Left forelimb (tissue), 1 donor: Measurements from ENCODE around the gene PICALM.
A peak's percentile ranks its signal among the peaks of the same experiment; 100 is the strongest.
"Not testable (repeated sequence)": the region's sequence is repeated elsewhere in the genome, so short reads cannot be mapped to it uniquely, and the experiment has no call there.

Source experiments
- DNase-seq: peaks from one replicate; pipeline ENCODE4 v3.0.0-alpha.2; 2018; ENCODE audit warnings: low spot score

PICALM gene, protein sequence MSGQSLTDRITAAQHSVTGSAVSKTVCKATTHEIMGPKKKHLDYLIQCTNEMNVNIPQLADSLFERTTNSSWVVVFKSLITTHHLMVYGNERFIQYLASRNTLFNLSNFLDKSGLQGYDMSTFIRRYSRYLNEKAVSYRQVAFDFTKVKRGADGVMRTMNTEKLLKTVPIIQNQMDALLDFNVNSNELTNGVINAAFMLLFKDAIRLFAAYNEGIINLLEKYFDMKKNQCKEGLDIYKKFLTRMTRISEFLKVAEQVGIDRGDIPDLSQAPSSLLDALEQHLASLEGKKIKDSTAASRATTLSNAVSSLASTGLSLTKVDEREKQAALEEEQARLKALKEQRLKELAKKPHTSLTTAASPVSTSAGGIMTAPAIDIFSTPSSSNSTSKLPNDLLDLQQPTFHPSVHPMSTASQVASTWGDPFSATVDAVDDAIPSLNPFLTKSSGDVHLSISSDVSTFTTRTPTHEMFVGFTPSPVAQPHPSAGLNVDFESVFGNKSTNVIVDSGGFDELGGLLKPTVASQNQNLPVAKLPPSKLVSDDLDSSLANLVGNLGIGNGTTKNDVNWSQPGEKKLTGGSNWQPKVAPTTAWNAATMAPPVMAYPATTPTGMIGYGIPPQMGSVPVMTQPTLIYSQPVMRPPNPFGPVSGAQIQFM

DNA sequence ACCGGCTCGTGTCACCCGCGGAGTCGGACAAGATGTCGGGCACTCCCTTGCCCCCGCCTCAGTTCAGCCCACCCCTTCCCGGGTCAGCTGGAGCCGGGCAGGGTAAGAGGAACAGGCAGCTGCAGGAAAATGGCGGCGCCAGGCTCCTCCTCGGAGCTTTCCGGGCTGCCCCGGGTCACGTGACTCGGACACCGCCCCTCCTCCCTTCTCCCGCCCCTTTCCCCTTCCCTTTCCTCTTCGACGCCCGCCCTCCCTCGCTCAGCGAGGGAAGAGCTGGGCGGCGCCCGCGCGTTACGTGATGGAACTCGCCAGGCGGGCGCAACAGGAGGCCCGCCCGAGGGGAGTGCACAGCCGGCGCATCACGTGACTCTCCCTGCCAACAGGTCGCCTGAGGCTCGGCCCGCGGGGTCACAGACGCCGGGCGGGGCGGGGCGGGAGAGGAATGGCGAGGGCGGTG is at the start of gene PICALM:
PICALM (minus strand) TSS at position 134 of the 457 bp plus-strand sequence. CDS start 304 bp downstream, outside the sequence.
- peak; percentile 98 for DNase-seq

- no peak for DNase-seq
These were observed 49.4 kb upstream of the PICALM start for GRCh38 chr11:86118253-86118652.

- no peak for DNase-seq
These were observed 48.8 kb upstream of the PICALM start for GRCh38 chr11:86117712-86118063.

- no peak for DNase-seq
These were observed 48.3 kb upstream of the PICALM start for GRCh38 chr11:86117001-86117711.

DNA sequence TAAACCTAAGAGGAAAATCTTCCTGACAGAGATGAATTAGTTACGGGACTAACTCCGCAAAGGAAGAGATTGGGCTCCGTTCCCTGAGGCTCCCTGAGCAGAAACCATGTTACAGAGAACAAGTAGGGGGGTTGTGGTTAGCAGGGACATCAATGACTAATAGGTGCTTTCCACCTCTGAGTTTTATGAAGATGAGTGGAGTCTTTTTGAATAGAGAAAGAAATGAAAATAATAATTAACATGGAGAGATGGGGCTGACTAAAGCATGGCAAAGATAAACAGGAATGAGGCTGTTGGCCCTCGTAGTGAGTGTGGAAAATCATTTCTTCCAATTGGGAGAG is 47.5 kb upstream of the PICALM start:
- no peak for DNase-seq

DNA sequence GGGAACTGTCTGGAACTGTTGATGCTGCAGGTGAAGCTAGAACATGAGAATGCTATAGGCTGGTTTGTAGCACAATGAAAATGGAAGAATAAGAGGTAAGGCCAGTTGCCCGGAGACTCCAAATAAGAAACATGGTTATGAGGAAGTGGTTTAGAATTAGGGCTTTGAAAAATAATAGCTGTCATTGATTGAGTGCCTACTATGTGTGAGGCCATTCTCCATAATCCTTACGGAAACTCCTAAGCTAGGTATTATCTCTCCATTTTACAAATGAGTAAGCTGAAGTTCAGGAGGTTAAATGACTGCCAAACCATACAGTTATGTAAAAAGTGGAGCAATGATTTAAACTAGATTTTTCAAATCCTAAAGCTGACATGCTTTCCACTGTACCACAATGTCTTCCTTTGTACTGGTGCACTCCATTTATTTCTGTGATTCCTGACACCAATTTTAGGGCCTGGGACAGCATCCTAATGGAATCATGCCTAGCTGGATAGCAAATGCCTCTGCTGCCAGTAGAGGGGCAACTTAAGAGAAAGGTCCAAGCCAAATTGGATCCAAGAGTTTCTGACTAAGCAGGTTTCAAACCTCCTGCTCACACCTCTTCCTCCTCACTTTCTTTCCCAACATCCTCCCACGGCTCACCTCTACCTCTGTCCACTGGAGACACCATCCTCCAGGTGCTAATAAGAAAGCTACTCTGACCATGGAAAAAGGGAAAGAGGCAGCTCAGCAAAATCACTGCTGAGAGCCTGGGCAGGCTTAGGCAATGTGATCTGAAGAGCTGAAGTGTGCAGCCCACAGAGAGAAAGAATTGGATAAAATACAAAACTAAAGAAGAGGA is 46.9 kb upstream of the PICALM start:
- DNase-seq = no peak

DNA sequence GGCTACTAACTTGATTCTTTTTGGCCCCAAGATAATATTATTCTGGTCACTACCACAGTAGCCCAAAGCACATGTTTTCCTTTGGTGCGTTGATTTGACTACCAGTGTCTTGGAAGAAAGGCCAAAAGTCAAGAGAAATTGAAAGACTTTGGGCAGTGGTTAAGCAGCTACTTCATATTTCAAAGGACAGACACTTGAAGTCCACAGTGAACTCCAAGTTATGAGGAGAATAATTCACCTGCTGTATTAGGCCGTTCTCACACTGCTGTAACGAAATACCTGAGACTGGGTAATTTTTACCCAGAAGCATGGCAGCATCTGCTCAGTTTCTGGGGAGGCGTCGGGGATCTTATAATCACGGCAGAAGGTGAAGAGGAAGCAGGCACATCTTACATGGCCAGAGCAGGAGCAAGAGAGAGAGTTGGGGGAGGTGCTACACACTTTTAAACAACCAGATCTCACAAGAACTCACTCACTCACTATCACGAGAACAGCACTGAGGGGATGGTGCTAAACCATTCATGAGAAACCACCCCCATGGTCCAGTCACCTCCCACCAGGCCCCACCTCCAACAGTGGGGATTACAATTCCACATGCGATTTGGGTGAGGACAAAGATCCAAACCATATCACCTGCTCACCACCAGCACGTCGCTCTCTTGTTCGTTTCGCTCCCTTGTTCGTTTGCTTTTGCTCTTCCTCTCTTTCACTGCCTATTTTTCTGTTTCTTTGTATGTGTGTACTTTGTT is 40.2 kb upstream of the PICALM start:
- no peak for DNase-seq

- no peak for DNase-seq
These were observed 39.3 kb upstream of the PICALM start for GRCh38 chr11:86108191-86108590.

DNA sequence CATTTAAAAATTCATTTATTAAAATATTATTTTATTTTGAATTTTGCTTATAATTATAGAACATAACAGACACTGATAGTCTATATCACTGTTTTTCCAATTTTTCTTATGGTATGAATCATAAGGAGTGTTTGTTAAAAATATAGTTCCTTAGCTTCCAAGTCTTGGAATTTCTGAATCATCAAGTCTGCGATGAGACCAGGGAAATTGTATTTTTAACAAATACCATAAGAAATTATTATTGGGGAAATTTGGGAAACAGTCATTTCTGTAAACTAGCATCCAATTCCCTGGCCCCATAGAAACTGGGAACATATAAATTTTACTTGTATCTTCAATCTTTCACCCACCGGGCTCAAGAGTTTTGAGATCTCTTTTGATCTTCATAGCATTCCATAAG is 38.0 kb upstream of the PICALM start:
- no peak for DNase-seq

- not testable (repeated sequence) for DNase-seq
These were observed 37.1 kb upstream of the PICALM start for GRCh38 chr11:86106031-86106430.

DNA sequence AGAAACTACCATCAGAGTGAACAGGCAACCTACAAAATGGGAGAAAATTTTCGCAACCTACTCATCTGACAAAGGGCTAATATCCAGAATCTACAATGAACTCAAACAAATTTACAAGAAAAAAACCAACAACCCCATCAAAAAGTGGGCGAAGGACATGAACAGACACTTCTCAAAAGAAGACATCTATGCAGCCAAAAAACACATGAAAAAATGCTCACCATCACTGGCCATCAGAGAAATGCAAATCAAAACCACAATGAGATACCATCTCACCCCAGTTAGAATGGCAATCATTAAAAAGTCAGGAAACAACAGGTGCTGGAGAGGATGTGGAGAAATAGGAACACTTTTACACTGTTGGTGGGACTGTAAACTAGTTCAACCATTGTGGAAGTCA is 36.7 kb upstream of the PICALM start:
- DNase-seq = not testable (repeated sequence)

DNA sequence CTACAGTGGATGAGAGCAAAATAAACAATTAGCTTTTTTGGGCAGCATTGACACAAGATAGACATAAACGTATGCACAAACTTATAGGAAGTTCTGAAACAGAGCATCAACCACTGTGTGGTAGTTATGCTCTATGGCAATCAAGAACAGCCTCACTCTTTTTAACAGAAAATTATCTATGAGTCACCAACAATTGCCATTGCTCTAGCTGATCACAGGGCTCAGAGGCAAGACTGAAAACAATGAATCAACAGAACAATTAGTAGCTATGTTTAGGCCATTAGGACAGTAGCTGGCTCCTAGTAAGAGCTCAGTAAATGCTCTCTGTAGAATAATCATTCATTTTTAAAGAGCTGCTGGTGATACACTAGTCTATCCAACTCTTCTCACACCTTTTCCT is 34.9 kb upstream of the PICALM start:
- no peak for DNase-seq

DNA sequence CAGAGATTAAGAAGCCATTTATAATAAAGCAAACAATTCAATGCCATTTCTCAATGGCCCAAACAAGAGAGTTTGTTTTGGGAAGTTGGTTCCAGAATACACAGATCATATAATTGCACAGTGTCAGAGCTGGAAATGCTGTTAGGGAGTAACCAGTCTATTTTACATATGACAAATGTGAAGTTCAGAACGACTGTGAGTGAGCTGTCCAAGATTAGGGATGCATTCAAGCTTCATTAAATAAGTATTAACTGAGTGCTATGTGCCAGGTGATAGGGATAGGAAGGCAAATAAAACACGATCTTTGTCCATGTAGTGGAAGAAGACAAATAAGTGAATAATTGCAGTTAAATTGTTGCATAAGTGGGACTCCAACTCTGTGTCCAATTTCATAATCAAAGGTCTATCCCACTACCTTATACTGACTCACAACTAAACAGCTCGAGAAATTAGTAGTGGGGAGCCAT is 33.1 kb upstream of the PICALM start:
- no peak for DNase-seq

GRCh38 chr11:86101493-86101892 is 32.6 kb upstream of the PICALM start:
- DNase-seq = no peak

GRCh38 chr11:86099874-86100273 is 31.0 kb upstream of the PICALM start:
- DNase-seq = no peak

GRCh38 chr11:86097980-86098379 is 29.1 kb upstream of the PICALM start:
- DNase-seq = no peak

DNA sequence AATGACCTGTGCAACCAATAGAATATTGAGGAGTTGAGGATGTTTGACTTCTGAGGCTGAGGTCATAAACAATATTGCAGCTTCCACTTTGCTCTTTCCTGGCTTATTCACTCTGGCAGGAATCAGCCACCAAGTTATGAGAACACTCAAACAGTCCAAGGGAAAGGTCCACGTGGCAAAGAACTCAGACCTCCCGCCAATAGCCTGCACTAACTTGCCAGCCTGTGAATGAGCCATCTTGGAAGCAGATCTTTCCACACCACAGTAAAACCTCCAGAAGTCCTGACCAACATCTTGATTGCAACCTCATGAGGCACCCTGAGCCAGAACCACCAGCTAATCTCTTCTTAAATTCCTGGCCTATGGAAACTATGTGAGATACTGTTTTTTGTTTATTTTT is 22.7 kb upstream of the PICALM start:
- DNase-seq = no peak

GRCh38 chr11:86091086-86091485 is 22.2 kb upstream of the PICALM start:
- no peak for DNase-seq

GRCh38 chr11:86089659-86090058 is 20.8 kb upstream of the PICALM start:
- no peak for DNase-seq

- DNase-seq = not testable (repeated sequence)
These were observed 18.8 kb upstream of the PICALM start for GRCh38 chr11:86087688-86088087.

DNA sequence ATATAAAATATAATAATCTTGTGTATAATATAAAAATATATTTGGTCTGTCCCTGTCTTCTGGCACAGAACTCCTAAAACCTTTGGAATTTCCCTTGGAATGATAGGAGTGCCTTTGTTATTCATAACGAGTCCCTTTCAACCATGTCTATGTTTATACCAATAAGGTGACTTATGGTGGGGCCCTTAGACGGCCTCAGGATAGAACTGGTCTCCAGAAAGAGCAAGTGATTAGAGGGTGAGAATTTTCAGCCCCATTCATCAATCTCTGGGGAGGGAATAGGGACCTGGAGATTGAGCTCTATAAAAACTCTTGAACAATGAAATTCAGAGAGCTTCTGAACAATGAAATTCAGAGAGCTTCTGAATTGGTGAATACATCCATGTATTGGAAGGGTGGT is 18.4 kb upstream of the PICALM start:
- no peak for DNase-seq
